SK-N-SH (cell line): ENCODE results near the gene CELSR1.

ENCODE experiments used
- NRF1 ChIP-seq: IDR thresholded peaks from 2 replicates; pipeline ENCODE4 v1.6.1; 2012; ENCODE audit warnings: low read depth, mild to moderate bottlenecking, low read length
- TAF1 ChIP-seq: IDR thresholded peaks from 2 replicates; pipeline ENCODE4 v1.6.1; 2012; ENCODE audit warnings: low read depth, mild to moderate bottlenecking, low read length, moderate library complexity, borderline replicate concordance
- TF ChIP-seq, protein P1 (sequence below): fragments of 200-600 bp; sonication (generic); IDR thresholded peaks from 2 replicates; pipeline ENCODE4 v1.6.1; 2017; ENCODE audit warnings: antibody characterized with exemption, mild to moderate bottlenecking, moderate library complexity

DNA sequence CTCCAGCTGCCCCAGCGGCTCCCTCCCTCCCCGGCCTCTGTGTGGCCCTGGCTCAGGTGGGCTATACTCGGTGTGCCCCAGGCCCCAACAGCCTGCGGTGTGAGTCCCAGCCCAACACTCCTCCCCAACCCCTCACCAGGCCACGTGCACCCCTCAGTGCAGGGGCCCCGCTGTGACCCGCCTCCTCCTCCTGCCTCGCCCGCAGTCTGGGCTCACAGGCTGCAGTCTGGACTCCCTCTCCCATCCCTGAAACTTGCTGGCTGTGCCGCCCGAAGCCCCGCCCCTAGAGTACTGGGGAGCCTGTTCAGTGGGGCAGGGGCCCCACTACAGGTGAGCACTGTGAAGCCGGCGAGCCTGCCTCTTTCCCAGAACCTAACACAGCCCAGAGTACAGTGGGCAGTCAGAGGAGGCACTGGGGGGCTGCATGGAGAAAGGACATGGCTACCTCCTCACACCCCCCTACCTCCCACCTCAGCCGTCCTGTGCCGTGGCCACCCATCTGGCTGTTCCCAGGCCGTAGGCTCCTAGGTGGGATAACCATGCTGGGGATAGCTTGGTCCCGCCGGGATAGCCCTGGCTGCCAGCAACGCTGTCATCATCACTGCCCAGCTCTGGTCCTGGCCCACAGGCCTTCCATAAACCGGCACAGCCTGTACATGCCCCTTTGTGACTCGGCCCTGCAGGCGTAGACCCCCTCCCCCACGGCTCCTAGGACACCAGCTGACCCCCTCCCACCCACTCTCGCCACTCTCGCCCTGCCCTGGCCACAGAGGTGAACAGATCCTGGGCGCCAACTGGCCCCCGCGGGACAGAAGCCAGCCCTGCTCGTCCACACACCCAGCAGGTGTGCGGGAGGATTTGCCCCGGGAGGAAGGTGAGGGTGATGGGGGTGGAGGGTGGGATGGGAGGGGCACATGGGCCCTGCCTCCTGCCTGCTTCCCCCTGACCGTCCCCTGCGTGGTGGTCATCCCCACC, 29.7 kb downstream of the CELSR1 start:
- TF ChIP-seq NRF1 (no peak), TAF1 (no peak)
- TF ChIP-seq, protein P1, sequence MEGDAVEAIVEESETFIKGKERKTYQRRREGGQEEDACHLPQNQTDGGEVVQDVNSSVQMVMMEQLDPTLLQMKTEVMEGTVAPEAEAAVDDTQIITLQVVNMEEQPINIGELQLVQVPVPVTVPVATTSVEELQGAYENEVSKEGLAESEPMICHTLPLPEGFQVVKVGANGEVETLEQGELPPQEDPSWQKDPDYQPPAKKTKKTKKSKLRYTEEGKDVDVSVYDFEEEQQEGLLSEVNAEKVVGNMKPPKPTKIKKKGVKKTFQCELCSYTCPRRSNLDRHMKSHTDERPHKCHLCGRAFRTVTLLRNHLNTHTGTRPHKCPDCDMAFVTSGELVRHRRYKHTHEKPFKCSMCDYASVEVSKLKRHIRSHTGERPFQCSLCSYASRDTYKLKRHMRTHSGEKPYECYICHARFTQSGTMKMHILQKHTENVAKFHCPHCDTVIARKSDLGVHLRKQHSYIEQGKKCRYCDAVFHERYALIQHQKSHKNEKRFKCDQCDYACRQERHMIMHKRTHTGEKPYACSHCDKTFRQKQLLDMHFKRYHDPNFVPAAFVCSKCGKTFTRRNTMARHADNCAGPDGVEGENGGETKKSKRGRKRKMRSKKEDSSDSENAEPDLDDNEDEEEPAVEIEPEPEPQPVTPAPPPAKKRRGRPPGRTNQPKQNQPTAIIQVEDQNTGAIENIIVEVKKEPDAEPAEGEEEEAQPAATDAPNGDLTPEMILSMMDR, result no peak
